GM12892 (cell line): ENCODE measurements around the gene SOX4.

Source experiments
- POLR2A ChIP-seq: IDR thresholded peaks from 2 replicates; pipeline ENCODE4 v1.6.1; 2011; ENCODE audit warnings: low read depth, low read length, control low read depth
- POLR2AphosphoS5 ChIP-seq: IDR thresholded peaks from 2 replicates; pipeline ENCODE4 v1.6.1; 2011; ENCODE audit warnings: low read depth, low read length, control low read depth
- TAF1 ChIP-seq: IDR thresholded peaks from 2 replicates; pipeline ENCODE4 v1.6.1; 2011; ENCODE audit warnings: low read depth, mild to moderate bottlenecking, control low read depth, low read length, borderline replicate concordance

- no peak for TF ChIP-seq POLR2A
- no peak for TF ChIP-seq POLR2AphosphoS5
- no peak for TF ChIP-seq TAF1
Measured at GRCh38 chr6:21556968-21557721, 36.4 kb upstream of the SOX4 start.
